ENCODE results near the gene MFGE8.

DNA sequence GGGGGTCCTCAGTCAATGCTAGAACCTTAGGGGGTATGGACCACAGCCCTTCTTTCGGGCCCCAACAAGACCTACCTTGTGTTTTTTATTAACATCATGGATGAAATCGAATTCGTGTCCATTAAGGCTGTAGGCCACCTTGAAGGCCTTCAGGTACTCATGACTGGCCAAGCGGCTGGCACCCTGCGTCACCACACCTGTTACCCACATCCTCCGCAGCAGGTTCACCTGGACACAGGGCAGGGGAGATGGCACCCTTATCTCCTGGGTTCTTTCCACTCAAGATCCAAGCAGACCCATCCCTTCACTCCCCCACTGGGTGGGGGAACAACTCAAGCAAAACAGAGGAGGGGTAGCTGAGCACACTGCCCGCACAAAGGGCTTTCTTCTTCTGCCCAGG lies 6.6 kb downstream of the MFGE8 start:
- TF ChIP-seq, protein P1, sequence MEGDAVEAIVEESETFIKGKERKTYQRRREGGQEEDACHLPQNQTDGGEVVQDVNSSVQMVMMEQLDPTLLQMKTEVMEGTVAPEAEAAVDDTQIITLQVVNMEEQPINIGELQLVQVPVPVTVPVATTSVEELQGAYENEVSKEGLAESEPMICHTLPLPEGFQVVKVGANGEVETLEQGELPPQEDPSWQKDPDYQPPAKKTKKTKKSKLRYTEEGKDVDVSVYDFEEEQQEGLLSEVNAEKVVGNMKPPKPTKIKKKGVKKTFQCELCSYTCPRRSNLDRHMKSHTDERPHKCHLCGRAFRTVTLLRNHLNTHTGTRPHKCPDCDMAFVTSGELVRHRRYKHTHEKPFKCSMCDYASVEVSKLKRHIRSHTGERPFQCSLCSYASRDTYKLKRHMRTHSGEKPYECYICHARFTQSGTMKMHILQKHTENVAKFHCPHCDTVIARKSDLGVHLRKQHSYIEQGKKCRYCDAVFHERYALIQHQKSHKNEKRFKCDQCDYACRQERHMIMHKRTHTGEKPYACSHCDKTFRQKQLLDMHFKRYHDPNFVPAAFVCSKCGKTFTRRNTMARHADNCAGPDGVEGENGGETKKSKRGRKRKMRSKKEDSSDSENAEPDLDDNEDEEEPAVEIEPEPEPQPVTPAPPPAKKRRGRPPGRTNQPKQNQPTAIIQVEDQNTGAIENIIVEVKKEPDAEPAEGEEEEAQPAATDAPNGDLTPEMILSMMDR (IDR thresholded peaks at IDR 0.05) = no peak
- no peak for TF ChIP-seq POLR2A (IDR thresholded peaks at IDR 0.05)

Data from sigmoid colon (tissue), 3 donors.